ENCODE results near the gene FCHO2. TPM values are rescaled to one million over a fixed set of nuclear protein-coding genes. Genes with fewer than 3 reads are reported as not detected.

Gene FCHO2
- total and polyA plus RNA-seq, 2 of the 4 experiments (the other 2 are of a cell fraction) = 6.1 to 23.5 TPM

- H2BK120ac ChIP-seq (ENCODE audit: low read depth, low read length) = no peak overlapping the region
- H2AK5ac ChIP-seq (ENCODE audit: low read depth, low read length) = no peak overlapping the region
- POLR2A ChIA-PET (ENCODE audit: unreplicated experiment) = no interaction called here
These were observed 63.9 kb downstream of the FCHO2 start for GRCh38 chr5:73019766-73020165.

More at GRCh38 chr5:73019766-73020165, 63.9 kb downstream of the FCHO2 start:
- no peak overlapping the region for H3K27ac ChIP-seq (ENCODE audit: insufficient read depth, low read length)
- no peak overlapping the region for H3K4me3 ChIP-seq (ENCODE audit: insufficient read depth, low read depth, low read length)
- H3K9me1 ChIP-seq (ENCODE audit: insufficient read depth, low read length) = peaks cover 3% of the 10 kb centered on the region; the same call in 1 of the 2 replicates
- H2BK20ac ChIP-seq (ENCODE audit: low read depth, low read length) = no peak overlapping the region
- intact Hi-C loops (cut with micrococcal nuclease) = no loop called here
- no peak overlapping the region for H3K9ac ChIP-seq (ENCODE audit: low read depth, low read length)
- H4K20me1 ChIP-seq (ENCODE audit: insufficient read depth, low read length) = peaks cover 4% of the 10 kb centered on the region; the same call in 1 of the 2 replicates
- H4K91ac ChIP-seq (ENCODE audit: insufficient read depth, low read depth, low read length) = no peak overlapping the region
- no peak overlapping the region for H4K5ac ChIP-seq (ENCODE audit: low read depth, low read length)
- H3K27me3 ChIP-seq (ENCODE audit: control insufficient read depth, insufficient read depth, low read length) = no peaks in the 10 kb centered on the region
- no peak overlapping the region for H2AK9ac ChIP-seq (replicated peaks; ENCODE audit: low read depth, low read length, poor library complexity)
- TF ChIP-seq MXI1 (IDR thresholded peaks at IDR 0.05; ENCODE audit: borderline replicate concordance, low read depth, low read length) = no peak
- TF ChIP-seq POLR2A (IDR thresholded peaks at IDR 0.05; ENCODE audit: low read depth, low read length) = no peak
- no peak for TF ChIP-seq RFX5 (IDR thresholded peaks at IDR 0.05; ENCODE audit: low read depth, low read length)
- no peak for TF ChIP-seq MAFK (IDR thresholded peaks at IDR 0.05; ENCODE audit: low read depth, low read length)
- no peak for TF ChIP-seq CTCF (conservative IDR thresholded peaks at IDR 0.05; ENCODE audit: low read depth, low read length)
- TF ChIP-seq MAZ (IDR thresholded peaks at IDR 0.05; ENCODE audit: borderline replicate concordance, low read depth, low read length) = no peak
- TF ChIP-seq CEBPB (IDR thresholded peaks at IDR 0.05; ENCODE audit: low read depth, low read length) = no peak
- no peak for TF ChIP-seq BHLHE40 (IDR thresholded peaks at IDR 0.05; ENCODE audit: low read depth, low read length)
- TF ChIP-seq FOS (IDR thresholded peaks at IDR 0.05; ENCODE audit: low read depth, low read length) = no peak
- no peak for TF ChIP-seq RCOR1 (IDR thresholded peaks at IDR 0.05; ENCODE audit: insufficient replicate concordance, low read length)
- TF ChIP-seq CHD1 (IDR thresholded peaks at IDR 0.05; ENCODE audit: low read depth, low read length) = no peak
- TF ChIP-seq NFE2L2 (IDR thresholded peaks at IDR 0.05; ENCODE audit: low read depth, low read length) = no peak
- TF ChIP-seq ELK1 (IDR thresholded peaks at IDR 0.05; ENCODE audit: borderline replicate concordance, low read depth, low read length) = no peak
- no peak for TF ChIP-seq USF2 (IDR thresholded peaks at IDR 0.05; ENCODE audit: low read depth, low read length)
- no peak for TF ChIP-seq SMC3 (IDR thresholded peaks at IDR 0.05; ENCODE audit: low read depth, low read length)
- no peak for TF ChIP-seq RAD21 (IDR thresholded peaks at IDR 0.05; ENCODE audit: low read length)
- no peaks in the 10 kb centered on the region for H3K9me3 ChIP-seq (ENCODE audit: control insufficient read depth, insufficient read depth, low read length)
- H4K8ac ChIP-seq (ENCODE audit: low read depth in 2 of 2, low read length in 2 of 2) = no peak overlapping the region
- H3K14ac ChIP-seq (replicated peaks; ENCODE audit: low read depth, low read length) = no peak overlapping the region
- H3K23ac ChIP-seq (ENCODE audit: low read depth, low read length) = no peak overlapping the region
- CTCF ChIA-PET = no interaction called here
- in situ Hi-C loops (cut with MboI; ENCODE audit: low sequenced_read_pairs) = no loop called here
- DNase-seq (no peak), ATAC-seq (ENCODE audit: low read depth) (no peak)
- H3K79me1 ChIP-seq (ENCODE audit: low read depth in 1 of 2, low read length in 2 of 2) = peaks cover 0 to 22% of the 10 kb centered on the region in 2 experiments; a peak in 2 of 4 replicates
- no peak overlapping the region for H3K56ac ChIP-seq (ENCODE audit: extremely low read depth, insufficient read depth, low read length)
- H3K4me2 ChIP-seq (ENCODE audit: low read depth, low read length) = no peak overlapping the region
- dilution Hi-C loops (cut with HindIII; ENCODE audit: low sequenced_read_pairs, unreplicated experiment) = no loop called here
- H3K4me1 ChIP-seq (ENCODE audit: control insufficient read depth, insufficient read depth, low read length) = peaks cover 5% of the 10 kb centered on the region
- WGBS, 2 experiments (ENCODE audit: extremely low coverage in 2 of 2, insufficient read length in 1 of 2) = no CpG with 5 or more reads among the region's 2 CpGs
- no peak overlapping the region for H2BK5ac ChIP-seq (ENCODE audit: low read depth, low read length, poor library complexity, severe bottlenecking)
- BruUV-seq (replicated peaks) = no TSS peak
- no peak overlapping the region for H3K4ac ChIP-seq (ENCODE audit: low read depth, low read length)
- H3K18ac ChIP-seq (ENCODE audit: low read depth, low read length) = no peak overlapping the region
- H2BK15ac ChIP-seq (ENCODE audit: low read depth, low read length) = no peak overlapping the region
- peaks cover 3% of the 10 kb centered on the region for H3K36me3 ChIP-seq (ENCODE audit: control insufficient read depth, insufficient read depth, low read length)
- no peak overlapping the region for H2AFZ ChIP-seq (replicated peaks; ENCODE audit: low read length, poor library complexity)

Measured in IMR-90 (cell line).